AG09319 (cell line): ENCODE measurements around the gene CNNM3.

Source experiments
- DNase-seq: peaks from one replicate; pipeline ENCODE4 v3.0.0-alpha.2; 2010; ENCODE audit warnings: low read depth; ENCODE audit errors: extremely low read depth
- CTCF ChIP-seq: IDR thresholded peaks from 2 replicates; pipeline ENCODE4 v1.5.1; 2011; ENCODE audit warnings: low read depth, mild to moderate bottlenecking, inconsistent platforms, low read length, moderate library complexity

Gene CNNM3

GRCh38 chr2:96864343-96865091 is 48.4 kb downstream of the CNNM3 start:
- DNase-seq: no peak
- no peak for TF ChIP-seq CTCF

- no peak for TF ChIP-seq CTCF
- no peak for DNase-seq
Observed at GRCh38 chr2:96865654-96866053, 49.6 kb downstream of the CNNM3 start.

- no peak for TF ChIP-seq CTCF
- DNase-seq: no peak
Observed at GRCh38 chr2:96866149-96866548, 50.1 kb downstream of the CNNM3 start.

- TF ChIP-seq CTCF: no peak
- no peak for DNase-seq
Observed at GRCh38 chr2:96866586-96866985, 50.5 kb downstream of the CNNM3 start.

- TF ChIP-seq CTCF: no peak
- DNase-seq: no peak
Observed at GRCh38 chr2:96866986-96867755, 51.1 kb downstream of the CNNM3 start.

- no peak for DNase-seq
- no peak for TF ChIP-seq CTCF
Observed at GRCh38 chr2:96867756-96868554, 51.9 kb downstream of the CNNM3 start.
